GM18909 (cell line): ENCODE data around the gene ZC3H8.

Experiments used
- ATAC-seq: cut with Tn5 transposase; IDR thresholded peaks from one replicate; pipeline ENCODE4 v1.9.1; 2021; ENCODE audit warnings: mild to moderate bottlenecking; ENCODE audit not compliant: unreplicated experiment, poor library complexity

The ZC3H8 gene

GRCh38 chr2:112197868-112198267, 57.0 kb downstream of the ZC3H8 start:
- no peak for ATAC-seq

GRCh38 chr2:112195950-112196349, 58.9 kb downstream of the ZC3H8 start:
- ATAC-seq: no peak

- no peak for ATAC-seq
These were observed 59.6 kb downstream of the ZC3H8 start for GRCh38 chr2:112195167-112195766.

GRCh38 chr2:112194482-112194881, 60.4 kb downstream of the ZC3H8 start:
- ATAC-seq: no peak

- ATAC-seq: no peak
These were observed 60.8 kb downstream of the ZC3H8 start for GRCh38 chr2:112194028-112194427.

- no peak for ATAC-seq
These were observed 65.8 kb downstream of the ZC3H8 start for GRCh38 chr2:112189001-112189556.

GRCh38 chr2:112187805-112188596, 66.8 kb downstream of the ZC3H8 start:
- ATAC-seq: no peak

- ATAC-seq: no peak
These were observed 67.7 kb downstream of the ZC3H8 start for GRCh38 chr2:112187046-112187715.

- no peak for ATAC-seq
These were observed 69.7 kb downstream of the ZC3H8 start for GRCh38 chr2:112185131-112185530.

- ATAC-seq: no peak
These were observed 70.7 kb downstream of the ZC3H8 start for GRCh38 chr2:112184121-112184520.

GRCh38 chr2:112183327-112184025, 71.4 kb downstream of the ZC3H8 start:
- ATAC-seq: no peak

- no peak for ATAC-seq
These were observed 72.2 kb downstream of the ZC3H8 start for GRCh38 chr2:112182581-112183034.

GRCh38 chr2:112181571-112182290, 73.1 kb downstream of the ZC3H8 start:
- no peak for ATAC-seq

GRCh38 chr2:112175958-112176573, 78.8 kb downstream of the ZC3H8 start:
- ATAC-seq: no peak

- ATAC-seq: no peak
These were observed 79.5 kb downstream of the ZC3H8 start for GRCh38 chr2:112175333-112175732.

- no peak for ATAC-seq
These were observed 80.5 kb downstream of the ZC3H8 start for GRCh38 chr2:112174383-112174782.

GRCh38 chr2:112173646-112174319, 81.1 kb downstream of the ZC3H8 start:
- no peak for ATAC-seq

GRCh38 chr2:112170495-112170894, 84.3 kb downstream of the ZC3H8 start:
- ATAC-seq: no peak
